Psoas muscle (tissue), 8 donors: Measurements from ENCODE around the gene ERC2. TPM values are rescaled to one million over a fixed set of nuclear protein-coding genes. Genes with fewer than 3 reads are reported as not detected.

Source experiments
- ATAC-seq, 4 donors: fragments of 200-7000 bp; cut with Tn5 transposase; one replicate each; pipeline ENCODE4 v1.9.1; 2020; ENCODE audit warnings: moderate library complexity in 3 of 4, mild to moderate bottlenecking in 2 of 4
- DNase-seq, 2 donors: peaks; one replicate each; pipeline ENCODE4 v3.0.0-alpha.2; 2020
- H3K27ac ChIP-seq: fragments of 200-600 bp; one replicate; pipeline ENCODE4 v1.8.0; 2022
- H3K27me3 ChIP-seq, 3 donors: fragments of 200-600 bp in 1 of 3; one replicate each; pipeline versions ENCODE4 v1.6.1 to v1.8.0; 2013 to 2022; ENCODE audit warnings: low read length in 2 of 3, mild to moderate bottlenecking in 2 of 3, moderate library complexity in 1 of 3; ENCODE audit not compliant: insufficient read depth in 3 of 3
- H3K36me3 ChIP-seq, 2 donors: fragments of 200-600 bp in 1 of 2; one replicate each; pipeline versions ENCODE4 v1.6.1 to v1.8.0; 2013 to 2022; ENCODE audit warnings: low read depth in 1 of 2, mild to moderate bottlenecking in 1 of 2, moderate library complexity in 1 of 2; ENCODE audit not compliant: insufficient read depth in 1 of 2
- H3K4me1 ChIP-seq: fragments of 200-600 bp; one replicate; pipeline ENCODE4 v1.8.0; 2022
- H3K4me3 ChIP-seq: fragments of 200-600 bp; one replicate; pipeline ENCODE4 v1.8.0; 2022; ENCODE audit warnings: mild to moderate bottlenecking
- H3K9me3 ChIP-seq: fragments of 200-600 bp; one replicate; pipeline ENCODE4 v1.8.0; 2022
- WGBS, 3 donors: extraction: QIAGEN DNeasy Blood & Tissue Kit; methylation state at CpG; one replicate each; pipeline versions ENCODE4 v1.1.6 to v1.1.7; 2013; 5-methylcytosine and 5-hydroxymethylcytosine counted together
- intact Hi-C, 2 donors: fragments of 100-400 bp; cut with DNase I; formaldehyde crosslinking; loops; one replicate each; pipeline versions ENCODE4 v1.11.0 to v1.14.2; 2022
- polyA plus RNA-seq, 3 donors: library from polyadenylated mRNA; stranded (reverse); fragments of 200-250 nt; gene quantifications; one replicate each; pipeline ENCODE4 v1.2.3, GENCODE V29; 2013
- total RNA-seq, 4 donors: library from RNA; stranded (reverse); fragmentation: NEBNext Ultra II Directional in 2 of 4; extraction: Animal tissue kit (Norgen Biotek cat#: 25700) in 2 of 4; gene quantifications; one replicate each; pipeline versions ENCODE4 v1.2.1 to v1.2.4, GENCODE V29; 2021 to 2023
- TF ChIP-seq, protein P1 (sequence below): fragments of 200-600 bp; IDR thresholded peaks from one replicate; pipeline ENCODE4 v1.8.0; 2022; ENCODE audit warnings: antibody characterized with exemption
- donor health status: healthy with polysubstance abuse.
- donor health status: DM: no; HTN: no; CAD: no; lungs with moderate emphysema.
- donor health status: Bipolar disorder and iron deficiency.
- donor health status: healthy.
- donor health status: DM: yes; HTN: yes; CAD: no.
- donor health status: DM: no; HTN: no; CAD: no.
- donor health status: DM: no; HTN: no; CAD: no.
- donor health status: DM: yes; HTN: yes; CAD: no.

Gene ERC2
- total and polyA plus RNA-seq, 7 donors = 0.04 to 0.15 TPM; not detected in 5

- TF ChIP-seq, protein P1, sequence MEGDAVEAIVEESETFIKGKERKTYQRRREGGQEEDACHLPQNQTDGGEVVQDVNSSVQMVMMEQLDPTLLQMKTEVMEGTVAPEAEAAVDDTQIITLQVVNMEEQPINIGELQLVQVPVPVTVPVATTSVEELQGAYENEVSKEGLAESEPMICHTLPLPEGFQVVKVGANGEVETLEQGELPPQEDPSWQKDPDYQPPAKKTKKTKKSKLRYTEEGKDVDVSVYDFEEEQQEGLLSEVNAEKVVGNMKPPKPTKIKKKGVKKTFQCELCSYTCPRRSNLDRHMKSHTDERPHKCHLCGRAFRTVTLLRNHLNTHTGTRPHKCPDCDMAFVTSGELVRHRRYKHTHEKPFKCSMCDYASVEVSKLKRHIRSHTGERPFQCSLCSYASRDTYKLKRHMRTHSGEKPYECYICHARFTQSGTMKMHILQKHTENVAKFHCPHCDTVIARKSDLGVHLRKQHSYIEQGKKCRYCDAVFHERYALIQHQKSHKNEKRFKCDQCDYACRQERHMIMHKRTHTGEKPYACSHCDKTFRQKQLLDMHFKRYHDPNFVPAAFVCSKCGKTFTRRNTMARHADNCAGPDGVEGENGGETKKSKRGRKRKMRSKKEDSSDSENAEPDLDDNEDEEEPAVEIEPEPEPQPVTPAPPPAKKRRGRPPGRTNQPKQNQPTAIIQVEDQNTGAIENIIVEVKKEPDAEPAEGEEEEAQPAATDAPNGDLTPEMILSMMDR = no peak
- H3K36me3 ChIP-seq = no peaks in the 10 kb centered on the region
- H3K9me3 ChIP-seq = no peaks in the 10 kb centered on the region
- no peaks in the 10 kb centered on the region for H3K4me1 ChIP-seq
- no peak overlapping the region for H3K4me3 ChIP-seq
- intact Hi-C loops = no loop called here
- H3K27ac ChIP-seq = no peak overlapping the region
- no peak for ATAC-seq
- no peak for DNase-seq
- 75 to 84% (median 78%) methylated on average over 10 of the region's 10 CpGs for WGBS, 3 donors
- H3K27me3 ChIP-seq = no peaks in the 10 kb centered on the region
Observed at GRCh38 chr3:55569033-55569599, 899.2 kb downstream of the ERC2 start.

GRCh38 chr3:55567615-55568014 is 900.7 kb downstream of the ERC2 start:
- no peak for ATAC-seq
- no peaks in the 10 kb centered on the region for H3K36me3 ChIP-seq
- no peaks in the 10 kb centered on the region for H3K27me3 ChIP-seq
- intact Hi-C loops = no loop called here
- no peak for DNase-seq
- H3K4me1 ChIP-seq = no peaks in the 10 kb centered on the region
- H3K9me3 ChIP-seq = no peaks in the 10 kb centered on the region
- TF ChIP-seq, protein P1 = no peak
- 70 to 88% (median 86%) methylated on average over 3 of the region's 3 CpGs for WGBS, 3 donors
- H3K4me3 ChIP-seq = no peak overlapping the region
- H3K27ac ChIP-seq = no peak overlapping the region

- TF ChIP-seq, protein P1 = no peak
- no peaks in the 10 kb centered on the region for H3K4me1 ChIP-seq
- no peak for DNase-seq
- no peaks in the 10 kb centered on the region for H3K9me3 ChIP-seq
- H3K36me3 ChIP-seq = no peaks in the 10 kb centered on the region
- no peak overlapping the region for H3K27ac ChIP-seq
- H3K4me3 ChIP-seq = no peak overlapping the region
- H3K27me3 ChIP-seq = no peaks in the 10 kb centered on the region
- 95 to 100% (median 96%) methylated on average over 1 of the region's 1 CpG for WGBS, 3 donors
- ATAC-seq = no peak
- intact Hi-C loops = no loop called here
Observed at GRCh38 chr3:55567121-55567520, 901.1 kb downstream of the ERC2 start.

DNA sequence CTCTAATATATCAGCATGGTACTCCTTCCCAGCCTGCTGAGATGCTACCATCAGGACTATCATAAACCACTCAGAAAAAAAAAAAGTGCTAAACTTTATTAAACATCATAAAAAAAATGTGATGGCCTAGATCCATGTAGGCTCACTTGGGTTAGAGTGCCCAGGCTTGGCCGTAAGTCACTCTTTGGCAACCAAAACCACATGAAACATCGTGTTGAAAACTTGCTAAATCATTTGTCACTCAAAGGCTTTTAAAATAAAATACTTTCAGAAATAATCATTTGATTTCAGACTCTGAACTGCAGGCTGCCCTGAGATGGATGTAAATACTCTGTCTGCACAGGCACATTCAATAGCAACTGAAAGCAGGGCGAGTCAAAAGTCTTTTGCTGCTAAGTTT is 902.7 kb downstream of the ERC2 start:
- DNase-seq (no peak), ATAC-seq (no peak)
- Histone ChIP-seq H3K9me3 (no peaks in the 10 kb centered on the region), H3K27ac (no peak overlapping the region), H3K4me1 (no peaks in the 10 kb centered on the region), H3K36me3 (no peaks in the 10 kb centered on the region), H3K4me3 (no peak overlapping the region), H3K27me3 (no peaks in the 10 kb centered on the region)
- intact Hi-C loops = no loop called here
- WGBS, 3 donors = 62 to 70% (median 63%) methylated on average over 3 of the region's 3 CpGs
- TF ChIP-seq, protein P1 = no peak

- WGBS, 3 donors = 71 to 75% (median 75%) methylated on average over 6 of the region's 6 CpGs
- Histone ChIP-seq H3K36me3 (no peaks in the 10 kb centered on the region), H3K27ac (no peak overlapping the region), H3K4me1 (no peaks in the 10 kb centered on the region), H3K9me3 (no peaks in the 10 kb centered on the region), H3K27me3 (no peaks in the 10 kb centered on the region), H3K4me3 (no peak overlapping the region)
- ATAC-seq = no peak
- intact Hi-C loops = no loop called here
- TF ChIP-seq, protein P1 = no peak
- DNase-seq = no peak
Observed at GRCh38 chr3:55564726-55565125, 903.5 kb downstream of the ERC2 start.
